Upper lobe of left lung (tissue), 4 donors: Measurements from ENCODE around the gene SNX13.

Source experiments
- POLR2A ChIP-seq, 4 donors: fragments of 450-650 bp; IDR thresholded peaks; one replicate each; pipeline ENCODE4 v1.5.1; 2016 to 2017; ENCODE audit warnings: antibody characterized with exemption in 4 of 4, mild to moderate bottlenecking in 2 of 4
- POLR2AphosphoS5 ChIP-seq, 2 donors: sonication (generic); formaldehyde crosslinking; IDR thresholded peaks; one replicate each; pipeline ENCODE4 v1.5.1; 2017; ENCODE audit warnings: antibody characterized with exemption in 2 of 2
- TF ChIP-seq, protein P1 (sequence below), 6 experiments: fragments of 450-650 bp in 4 of 6; fragments of 200-600 bp in 2 of 6; sonication (generic) in 2 of 6; IDR thresholded peaks; one replicate each; pipeline ENCODE4 v1.5.1; 2016 to 2019; ENCODE audit warnings: antibody characterized with exemption in 6 of 6

DNA sequence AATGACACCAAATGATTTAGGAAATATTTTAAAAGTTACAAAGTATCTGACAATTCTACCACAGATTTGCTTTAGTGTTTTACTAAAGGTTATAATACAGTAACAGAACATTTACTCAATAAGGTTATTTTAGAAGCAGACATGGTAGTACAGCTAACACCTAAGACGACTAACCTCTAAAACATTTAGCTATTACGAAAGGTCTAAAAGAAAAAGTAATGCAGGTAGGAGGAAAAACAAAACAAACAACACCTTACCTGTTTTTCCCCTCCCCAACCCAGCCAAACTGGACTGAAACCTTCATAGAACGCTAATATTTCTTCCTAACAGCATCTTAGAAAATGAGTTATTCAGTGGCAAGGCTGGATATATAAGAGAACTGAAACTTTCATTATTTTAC is 111.3 kb downstream of the SNX13 start:
- TF ChIP-seq, protein P1, sequence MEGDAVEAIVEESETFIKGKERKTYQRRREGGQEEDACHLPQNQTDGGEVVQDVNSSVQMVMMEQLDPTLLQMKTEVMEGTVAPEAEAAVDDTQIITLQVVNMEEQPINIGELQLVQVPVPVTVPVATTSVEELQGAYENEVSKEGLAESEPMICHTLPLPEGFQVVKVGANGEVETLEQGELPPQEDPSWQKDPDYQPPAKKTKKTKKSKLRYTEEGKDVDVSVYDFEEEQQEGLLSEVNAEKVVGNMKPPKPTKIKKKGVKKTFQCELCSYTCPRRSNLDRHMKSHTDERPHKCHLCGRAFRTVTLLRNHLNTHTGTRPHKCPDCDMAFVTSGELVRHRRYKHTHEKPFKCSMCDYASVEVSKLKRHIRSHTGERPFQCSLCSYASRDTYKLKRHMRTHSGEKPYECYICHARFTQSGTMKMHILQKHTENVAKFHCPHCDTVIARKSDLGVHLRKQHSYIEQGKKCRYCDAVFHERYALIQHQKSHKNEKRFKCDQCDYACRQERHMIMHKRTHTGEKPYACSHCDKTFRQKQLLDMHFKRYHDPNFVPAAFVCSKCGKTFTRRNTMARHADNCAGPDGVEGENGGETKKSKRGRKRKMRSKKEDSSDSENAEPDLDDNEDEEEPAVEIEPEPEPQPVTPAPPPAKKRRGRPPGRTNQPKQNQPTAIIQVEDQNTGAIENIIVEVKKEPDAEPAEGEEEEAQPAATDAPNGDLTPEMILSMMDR (IDR thresholded peaks at IDR 0.05) = no peak
- TF ChIP-seq POLR2AphosphoS5 (IDR thresholded peaks at IDR 0.05) = no peak
- no peak for TF ChIP-seq POLR2A (IDR thresholded peaks at IDR 0.05)
